Lung microvascular endothelial cell (primary cell): Measurements from ENCODE around the gene CENPU. TPM values are rescaled to one million over a fixed set of nuclear protein-coding genes. Genes with fewer than 3 reads are reported as not detected.

Experiments
- total RNA-seq: library from RNA; depleted of rRNA; stranded (reverse); fragments of >200 nt; gene quantifications from 2 replicates; pipeline ENCODE4 v1.2.1, GENCODE V29; 2014

The CENPU gene
- total RNA-seq, 1 donor from 2014 or later, result 2.4 TPM

Other genes with a start within 250 kb of the CENPU start
- gene CASP3, start 84.6 kb downstream of the CENPU start, total RNA-seq, result 22.6 and 26.8 TPM in 2 replicates
- 6.5 and 10.1 TPM in 2 replicates for gene PRIMPOL, start 84.4 kb downstream of the CENPU start, total RNA-seq
- 3.6 and 9.2 TPM in 2 replicates for gene ACSL1, start 91.9 kb upstream of the CENPU start, total RNA-seq